ENCODE measurements around the gene LIMA1.

Gene LIMA1

DNA sequence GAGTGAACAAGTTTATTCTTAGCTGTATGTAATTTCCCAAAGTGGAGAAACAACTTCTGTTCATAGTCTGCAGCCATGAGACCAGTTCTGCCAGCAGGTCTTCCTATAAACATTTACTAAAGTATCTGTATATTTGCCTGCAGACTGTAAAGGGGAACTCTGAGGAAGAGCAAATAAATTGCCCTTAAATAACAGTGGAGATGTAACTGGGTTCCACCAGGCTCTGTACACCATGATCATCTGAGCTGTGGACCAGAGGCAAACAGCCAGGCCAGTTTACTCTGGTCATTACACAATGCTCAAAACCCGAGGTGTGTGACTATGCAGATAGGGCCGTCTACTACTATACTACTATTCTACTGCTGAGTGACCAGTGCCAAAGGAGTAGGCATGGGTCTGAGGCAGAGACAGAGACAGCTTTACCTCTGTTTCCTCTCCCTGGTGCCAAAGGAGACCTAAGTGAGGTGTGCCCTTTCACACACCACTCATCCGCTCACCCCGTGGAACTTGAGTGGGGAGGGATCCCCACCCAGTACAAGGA lies 95.0 kb downstream of the LIMA1 start:
- CTCF ChIA-PET = no interaction called here
- TF ChIP-seq L3MBTL2 (conservative IDR thresholded peaks at IDR 0.05) (no peak), FOXM1 (IDR thresholded peaks at IDR 0.05; ENCODE audit: borderline replicate concordance) (no peak), TARDBP (IDR thresholded peaks at IDR 0.05) (no peak), ELF4 (IDR thresholded peaks at IDR 0.05) (no peak), BHLHE40 (IDR thresholded peaks at IDR 0.05; ENCODE audit: borderline replicate concordance) (no peak), FOXA1 (IDR thresholded peaks at IDR 0.05) (no peak), SUZ12 (IDR thresholded peaks at IDR 0.05) (no peak), ZNF384 (IDR thresholded peaks at IDR 0.05) (no peak), ARNT (IDR thresholded peaks at IDR 0.05) (no peak), NFRKB (IDR thresholded peaks at IDR 0.05) (no peak), SP1 (IDR thresholded peaks at IDR 0.05) (no peak), HDGF (IDR thresholded peaks at IDR 0.05; ENCODE audit: borderline replicate concordance) (no peak), LEF1 (IDR thresholded peaks at IDR 0.05; ENCODE audit: borderline replicate concordance) (no peak), FOXK2 (IDR thresholded peaks at IDR 0.05) (no peak), CTBP1 (IDR thresholded peaks at IDR 0.05; ENCODE audit: borderline replicate concordance) (no peak)
- TF ChIP-seq, protein P1, sequence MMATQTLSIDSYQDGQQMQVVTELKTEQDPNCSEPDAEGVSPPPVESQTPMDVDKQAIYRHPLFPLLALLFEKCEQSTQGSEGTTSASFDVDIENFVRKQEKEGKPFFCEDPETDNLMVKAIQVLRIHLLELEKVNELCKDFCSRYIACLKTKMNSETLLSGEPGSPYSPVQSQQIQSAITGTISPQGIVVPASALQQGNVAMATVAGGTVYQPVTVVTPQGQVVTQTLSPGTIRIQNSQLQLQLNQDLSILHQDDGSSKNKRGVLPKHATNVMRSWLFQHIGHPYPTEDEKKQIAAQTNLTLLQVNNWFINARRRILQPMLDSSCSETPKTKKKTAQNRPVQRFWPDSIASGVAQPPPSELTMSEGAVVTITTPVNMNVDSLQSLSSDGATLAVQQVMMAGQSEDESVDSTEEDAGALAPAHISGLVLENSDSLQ (IDR thresholded peaks at IDR 0.05) = no peak
- DNase-seq (ENCODE audit: extremely low spot score) = no peak
- POLR2A ChIA-PET = interaction anchor here (0.5 to 1.2 kb wide), 2 partner anchors 21 to 98 kb away, joined by 4 read pairs; partner anchors contain the start of gene CERS5

DNA sequence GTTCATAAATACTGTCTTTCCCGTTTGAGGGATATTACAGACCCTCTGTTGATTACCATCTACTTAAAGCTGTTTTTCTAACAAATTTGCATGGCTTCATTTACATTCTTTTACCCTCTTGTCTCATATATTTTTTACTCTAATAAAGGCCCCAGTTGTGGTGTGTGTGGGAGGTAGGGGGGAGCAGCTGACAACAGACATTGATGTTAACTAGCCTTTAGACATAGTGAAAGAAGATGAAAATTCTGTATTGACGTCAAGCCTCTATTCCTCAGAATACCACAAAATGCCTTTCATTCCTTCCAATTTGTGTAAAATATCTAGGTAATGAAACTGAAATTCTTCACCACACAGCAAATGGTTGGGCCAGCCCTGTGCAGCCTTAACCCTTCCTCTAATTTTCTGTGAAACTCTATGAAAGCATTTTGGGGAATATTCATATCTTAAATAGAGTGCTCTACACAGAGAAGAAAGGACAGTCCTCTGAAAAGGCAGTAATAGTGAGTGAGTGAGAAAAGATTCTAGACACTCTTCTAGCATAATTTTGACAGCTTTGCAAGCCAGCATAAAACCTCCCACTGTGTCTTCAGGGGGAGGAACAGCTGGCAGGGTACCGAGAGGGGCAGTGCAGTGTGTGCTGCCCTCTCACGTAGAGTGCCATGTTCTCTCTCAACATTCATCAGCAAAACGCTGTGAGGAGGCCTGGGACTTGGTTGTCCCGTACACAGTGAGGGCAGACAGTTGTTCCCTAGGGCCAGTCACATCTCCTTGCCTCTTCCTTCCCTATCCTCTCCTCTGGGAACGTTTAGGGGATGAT lies 96.0 kb downstream of the LIMA1 start:
- DNase-seq (ENCODE audit: extremely low spot score) = no peak
- CTCF ChIA-PET = interaction anchor here (0.6 kb wide), 1 partner anchor 16 kb away, joined by 5 read pairs; no protein-coding TSS in a partner anchor
- POLR2A ChIA-PET = interaction anchor here (0.5 to 0.6 kb wide), 2 partner anchors 25 to 48 kb away, joined by 4 read pairs; no protein-coding TSS in a partner anchor
- TF ChIP-seq CTBP1 (IDR thresholded peaks at IDR 0.05; ENCODE audit: borderline replicate concordance) = no peak
- no peak for TF ChIP-seq FOXK2 (IDR thresholded peaks at IDR 0.05)
- TF ChIP-seq, protein P1 (IDR thresholded peaks at IDR 0.05) = no peak
- TF ChIP-seq ZNF384 (IDR thresholded peaks at IDR 0.05) = no peak

DNA sequence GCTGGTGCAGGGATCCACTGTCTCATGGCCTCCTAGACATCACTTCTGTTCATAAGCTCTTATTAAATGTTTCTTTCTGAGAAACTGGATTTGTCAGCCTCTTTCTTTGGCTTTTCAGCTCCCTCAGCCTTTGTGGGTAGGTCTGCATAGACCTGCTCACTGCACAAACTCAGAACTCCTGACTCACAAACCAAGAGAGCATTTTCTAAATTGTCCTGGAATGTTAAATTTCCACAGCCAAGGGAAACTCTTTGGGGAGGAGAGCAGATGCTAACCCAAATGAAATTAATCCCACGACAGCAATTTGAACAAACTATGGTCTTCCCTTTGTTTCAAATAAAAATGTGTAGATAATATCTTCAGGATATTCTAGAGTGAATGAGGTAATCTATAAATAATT lies 96.6 kb downstream of the LIMA1 start:
- ChIA-PET CTCF (interaction anchor here (0.6 kb wide), 1 partner anchor 16 kb away, joined by 5 read pairs; no protein-coding TSS in a partner anchor), POLR2A (interaction anchor here (0.5 to 0.6 kb wide), 2 partner anchors 25 to 49 kb away, joined by 4 read pairs; no protein-coding TSS in a partner anchor)
- DNase-seq (ENCODE audit: extremely low spot score) = no peak
- TF ChIP-seq SUZ12 (IDR thresholded peaks at IDR 0.05) = no peak
- TF ChIP-seq ELF4 (IDR thresholded peaks at IDR 0.05) = no peak
- no peak for TF ChIP-seq FOXA1 (IDR thresholded peaks at IDR 0.05)
- TF ChIP-seq FOXK2 (IDR thresholded peaks at IDR 0.05) = no peak
- TF ChIP-seq NFRKB (IDR thresholded peaks at IDR 0.05) = no peak

DNA sequence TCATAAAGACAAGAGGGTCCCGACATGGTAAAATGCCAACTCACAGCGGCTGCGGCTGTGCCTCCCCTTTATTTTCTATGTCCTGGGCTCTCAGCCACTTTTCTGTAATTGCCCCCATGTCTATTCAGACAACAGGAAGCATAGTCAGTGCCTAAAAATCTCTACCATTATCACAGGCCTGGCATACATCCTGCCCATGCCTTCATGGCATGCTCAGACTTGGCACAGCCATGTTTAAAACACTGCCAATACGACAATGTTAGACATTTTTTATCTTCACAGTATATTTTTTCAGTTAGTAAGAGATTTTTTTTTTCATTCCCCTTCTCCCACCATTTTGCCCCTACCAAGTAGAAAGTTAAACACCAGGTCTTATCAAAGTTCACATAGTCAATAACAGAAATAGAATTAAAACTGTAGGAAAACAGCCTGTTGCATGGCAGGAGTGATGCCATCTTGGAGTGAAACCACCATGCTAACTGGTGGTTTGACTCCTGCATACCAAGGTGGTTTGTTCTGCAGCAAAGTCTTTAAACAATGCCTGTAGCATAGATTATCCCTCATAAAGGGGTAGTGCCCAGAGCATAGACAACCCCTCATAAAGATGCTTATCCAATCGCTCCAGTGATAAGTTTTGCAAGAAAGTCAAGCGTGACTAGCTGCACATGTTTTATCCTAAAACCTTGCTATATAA lies 97.2 kb downstream of the LIMA1 start:
- DNase-seq (ENCODE audit: extremely low spot score) = no peak
- TF ChIP-seq ZNF384 (IDR thresholded peaks at IDR 0.05) = no peak
- TF ChIP-seq SP1 (IDR thresholded peaks at IDR 0.05) = no peak
- TF ChIP-seq, protein P1 (IDR thresholded peaks at IDR 0.05) = no peak
- TF ChIP-seq FOXM1 (IDR thresholded peaks at IDR 0.05; ENCODE audit: borderline replicate concordance) = no peak
- TF ChIP-seq LEF1 (IDR thresholded peaks at IDR 0.05; ENCODE audit: borderline replicate concordance) = no peak
- no peak for TF ChIP-seq CTBP1 (IDR thresholded peaks at IDR 0.05; ENCODE audit: borderline replicate concordance)
- no peak for TF ChIP-seq HDGF (IDR thresholded peaks at IDR 0.05; ENCODE audit: borderline replicate concordance)
- no peak for TF ChIP-seq ARNT (IDR thresholded peaks at IDR 0.05)
- TF ChIP-seq L3MBTL2 (conservative IDR thresholded peaks at IDR 0.05) = no peak
- no peak for TF ChIP-seq TARDBP (IDR thresholded peaks at IDR 0.05)
- no peak for TF ChIP-seq ELF4 (IDR thresholded peaks at IDR 0.05)
- TF ChIP-seq SUZ12 (IDR thresholded peaks at IDR 0.05) = no peak
- CTCF ChIA-PET = interaction anchor here (0.6 kb wide), 1 partner anchor 17 kb away, joined by 5 read pairs; no protein-coding TSS in a partner anchor
- POLR2A ChIA-PET = interaction anchor here (0.6 to 1.6 kb wide), 4 partner anchors 10 to 101 kb away, joined by 3 to 4 read pairs (median 3); partner anchors contain the start of gene SMARCD1

DNA sequence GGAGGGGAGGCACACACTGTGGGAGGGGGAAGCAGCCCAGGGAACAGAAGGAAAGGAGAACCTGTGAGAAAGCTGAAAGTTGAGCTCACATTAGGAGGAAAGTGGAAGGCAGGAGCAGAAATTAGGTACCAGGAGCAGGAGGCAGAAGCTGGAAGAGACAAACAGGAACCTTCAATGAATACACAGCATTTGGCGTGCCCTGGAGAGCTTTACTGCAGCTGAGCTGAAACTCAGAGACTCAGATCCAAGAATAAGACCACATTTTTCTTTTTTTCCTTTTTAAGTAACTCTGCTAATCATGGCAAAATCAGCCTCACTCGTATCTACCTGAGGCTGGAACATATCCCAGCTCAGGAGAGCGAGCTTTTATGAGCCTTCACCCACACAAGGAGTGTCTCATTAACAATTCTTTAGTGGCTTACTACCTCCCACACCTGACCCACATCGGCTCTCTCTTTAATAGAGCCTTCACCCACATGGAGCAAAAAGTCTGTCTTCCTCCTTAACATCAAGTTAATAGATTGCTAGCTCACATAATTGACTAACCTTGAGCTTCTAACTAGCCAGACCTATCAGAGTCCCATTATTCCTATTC lies 97.9 kb downstream of the LIMA1 start:
- TF ChIP-seq SP1 (IDR thresholded peaks at IDR 0.05) = no peak
- TF ChIP-seq TARDBP (IDR thresholded peaks at IDR 0.05) = no peak
- TF ChIP-seq FOXA1 (IDR thresholded peaks at IDR 0.05) = no peak
- TF ChIP-seq, protein P1 (IDR thresholded peaks at IDR 0.05) = no peak
- TF ChIP-seq L3MBTL2 (conservative IDR thresholded peaks at IDR 0.05) = no peak
- no peak for TF ChIP-seq NFRKB (IDR thresholded peaks at IDR 0.05)
- ChIA-PET POLR2A (interaction anchor here (0.7 to 1.6 kb wide), 4 partner anchors 9 to 101 kb away, joined by 3 to 4 read pairs (median 3); partner anchors contain the start of genes CERS5 and SMARCD1), CTCF (no interaction called here)
- no peak for DNase-seq (ENCODE audit: extremely low spot score)

Data from HEK293T (cell line).